ENCODE results near the gene KRT79.

Gene KRT79

DNA sequence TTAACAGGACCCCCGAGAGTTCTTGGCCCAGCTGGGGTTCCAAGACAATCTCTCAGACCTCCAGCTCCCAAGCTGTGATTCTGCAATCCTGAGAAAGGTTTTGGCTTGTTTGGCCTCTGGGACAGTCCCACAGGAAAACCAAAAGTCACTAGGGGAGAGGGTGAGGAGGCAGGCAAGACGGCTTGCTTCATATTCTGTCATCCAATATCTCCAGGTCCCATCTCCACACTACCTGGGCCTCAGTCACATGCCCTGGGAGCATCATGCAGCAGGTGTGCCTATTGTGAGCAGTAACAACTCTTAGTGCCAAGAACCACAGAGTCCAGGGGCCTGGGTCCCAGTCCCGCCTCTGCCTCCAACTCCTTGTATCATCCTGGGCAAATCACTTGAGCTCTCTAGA is 1.7 kb downstream of the KRT79 start:
- H3K27me3 ChIP-seq (ENCODE audit: insufficient read depth, insufficient read length), result no peaks in the 10 kb centered on the region

GRCh38 chr12:52831251-52831650 is 2.9 kb downstream of the KRT79 start:
- Histone ChIP-seq H3K9ac (ENCODE audit: insufficient read length, low read depth) (no peak overlapping the region), H3K36me3 (ENCODE audit: insufficient read depth, insufficient read length, low read length) (no peaks in the 10 kb centered on the region), H3K9me3 (ENCODE audit: insufficient read depth, low read length) (no peaks in the 10 kb centered on the region; the same call in 1 of the 2 replicates), H3K4me3 (ENCODE audit: insufficient read length, low read depth) (no peak overlapping the region), H3K4me1 (ENCODE audit: insufficient read depth, insufficient read length) (peaks cover 6% of the 10 kb centered on the region), H3K27me3 (ENCODE audit: insufficient read depth, insufficient read length) (no peaks in the 10 kb centered on the region)
- no peak for DNase-seq (ENCODE audit: low read depth, low spot score)
- TF ChIP-seq YY1 (IDR thresholded peaks at IDR 0.05; ENCODE audit: insufficient read depth, insufficient read length) (no peak), SUZ12 (IDR thresholded peaks at IDR 0.05; ENCODE audit: extremely low read depth, insufficient read depth, insufficient read length) (no peak), ZNF274 (IDR thresholded peaks at IDR 0.05; ENCODE audit: low read depth, low read length) (no peak)

More for the DNA sequence above, 1.7 kb downstream of the KRT79 start:
- Histone ChIP-seq H3K4me3 (ENCODE audit: insufficient read length, low read depth) (no peak overlapping the region), H3K9me3 (ENCODE audit: insufficient read depth, low read length) (no peaks in the 10 kb centered on the region), H3K9ac (ENCODE audit: insufficient read length, low read depth) (no peak overlapping the region), H3K36me3 (ENCODE audit: insufficient read depth, insufficient read length, low read length) (no peaks in the 10 kb centered on the region), H3K4me1 (ENCODE audit: insufficient read depth, insufficient read length) (peaks cover 7% of the 10 kb centered on the region)
- no peak for DNase-seq (ENCODE audit: low read depth, low spot score)
- no peak for TF ChIP-seq SUZ12 (IDR thresholded peaks at IDR 0.05; ENCODE audit: extremely low read depth, insufficient read depth, insufficient read length)
- TF ChIP-seq ZNF274 (IDR thresholded peaks at IDR 0.05; ENCODE audit: low read depth, low read length), result no peak
- TF ChIP-seq YY1 (IDR thresholded peaks at IDR 0.05; ENCODE audit: insufficient read depth, insufficient read length), result no peak

- no peak for TF ChIP-seq SUZ12 (IDR thresholded peaks at IDR 0.05; ENCODE audit: extremely low read depth, insufficient read depth, insufficient read length)
- TF ChIP-seq ZNF274 (IDR thresholded peaks at IDR 0.05; ENCODE audit: low read depth, low read length), result no peak
- no peak for TF ChIP-seq YY1 (IDR thresholded peaks at IDR 0.05; ENCODE audit: insufficient read depth, insufficient read length)
- no peaks in the 10 kb centered on the region; the same call in 1 of the 2 replicates for H3K9me3 ChIP-seq (ENCODE audit: insufficient read depth, low read length)
- no peaks in the 10 kb centered on the region for H3K27me3 ChIP-seq (ENCODE audit: insufficient read depth, insufficient read length)
- peaks cover 6% of the 10 kb centered on the region for H3K4me1 ChIP-seq (ENCODE audit: insufficient read depth, insufficient read length)
- H3K36me3 ChIP-seq (ENCODE audit: insufficient read depth, insufficient read length, low read length), result no peaks in the 10 kb centered on the region
- no peak overlapping the region for H3K9ac ChIP-seq (ENCODE audit: insufficient read length, low read depth)
- no peak overlapping the region for H3K4me3 ChIP-seq (ENCODE audit: insufficient read length, low read depth)
- no peak for DNase-seq (ENCODE audit: low read depth, low spot score)
Observed at GRCh38 chr12:52829986-52830770, 3.9 kb downstream of the KRT79 start.

GRCh38 chr12:52828591-52829021 is 5.5 kb downstream of the KRT79 start:
- Histone ChIP-seq H3K9ac (ENCODE audit: insufficient read length, low read depth) (no peak overlapping the region), H3K9me3 (ENCODE audit: insufficient read depth, low read length) (no peaks in the 10 kb centered on the region; the same call in 1 of the 2 replicates), H3K27me3 (ENCODE audit: insufficient read depth, insufficient read length) (no peaks in the 10 kb centered on the region), H3K36me3 (ENCODE audit: insufficient read depth, insufficient read length, low read length) (no peaks in the 10 kb centered on the region), H3K4me3 (ENCODE audit: insufficient read length, low read depth) (no peak overlapping the region), H3K4me1 (ENCODE audit: insufficient read depth, insufficient read length) (peaks cover 6% of the 10 kb centered on the region)
- DNase-seq (ENCODE audit: low read depth, low spot score), result no peak
- TF ChIP-seq SUZ12 (IDR thresholded peaks at IDR 0.05; ENCODE audit: extremely low read depth, insufficient read depth, insufficient read length) (no peak), ZNF274 (IDR thresholded peaks at IDR 0.05; ENCODE audit: low read depth, low read length) (no peak), YY1 (IDR thresholded peaks at IDR 0.05; ENCODE audit: insufficient read depth, insufficient read length) (no peak)

- H3K4me1 ChIP-seq (ENCODE audit: insufficient read depth, insufficient read length), result peaks cover 6% of the 10 kb centered on the region
- H3K9ac ChIP-seq (ENCODE audit: insufficient read length, low read depth), result no peak overlapping the region
- no peak overlapping the region for H3K4me3 ChIP-seq (ENCODE audit: insufficient read length, low read depth)
- no peaks in the 10 kb centered on the region for H3K27me3 ChIP-seq (ENCODE audit: insufficient read depth, insufficient read length)
- H3K36me3 ChIP-seq (ENCODE audit: insufficient read depth, insufficient read length, low read length), result no peaks in the 10 kb centered on the region
- TF ChIP-seq SUZ12 (IDR thresholded peaks at IDR 0.05; ENCODE audit: extremely low read depth, insufficient read depth, insufficient read length) (no peak), ZNF274 (IDR thresholded peaks at IDR 0.05; ENCODE audit: low read depth, low read length) (no peak), YY1 (IDR thresholded peaks at IDR 0.05; ENCODE audit: insufficient read depth, insufficient read length) (no peak)
- no peak for DNase-seq (ENCODE audit: low read depth, low spot score)
- H3K9me3 ChIP-seq (ENCODE audit: insufficient read depth, low read length), result no peaks in the 10 kb centered on the region; the same call in 1 of the 2 replicates
Observed at GRCh38 chr12:52828156-52828555, 6.0 kb downstream of the KRT79 start.

GRCh38 chr12:52827499-52828090 is 6.5 kb downstream of the KRT79 start:
- H3K4me1 ChIP-seq (ENCODE audit: insufficient read depth, insufficient read length), result peaks cover 6% of the 10 kb centered on the region
- TF ChIP-seq YY1 (IDR thresholded peaks at IDR 0.05; ENCODE audit: insufficient read depth, insufficient read length), result no peak
- TF ChIP-seq ZNF274 (IDR thresholded peaks at IDR 0.05; ENCODE audit: low read depth, low read length), result no peak
- no peak for TF ChIP-seq SUZ12 (IDR thresholded peaks at IDR 0.05; ENCODE audit: extremely low read depth, insufficient read depth, insufficient read length)
- no peaks in the 10 kb centered on the region for H3K36me3 ChIP-seq (ENCODE audit: insufficient read depth, insufficient read length, low read length)
- no peaks in the 10 kb centered on the region; the same call in 1 of the 2 replicates for H3K9me3 ChIP-seq (ENCODE audit: insufficient read depth, low read length)
- no peaks in the 10 kb centered on the region for H3K27me3 ChIP-seq (ENCODE audit: insufficient read depth, insufficient read length)
- no peak overlapping the region for H3K9ac ChIP-seq (ENCODE audit: insufficient read length, low read depth)
- DNase-seq (ENCODE audit: low read depth, low spot score), result no peak
- H3K4me3 ChIP-seq (ENCODE audit: insufficient read length, low read depth), result no peak overlapping the region
